T-cell (primary cell): ENCODE results near the gene CSF2. TPM values are rescaled to one million over a fixed set of nuclear protein-coding genes. Genes with fewer than 3 reads are reported as not detected.

Experiments used
- ATAC-seq, 4 experiments: fragments of 200-7000 bp in 3 of 4; fragments of 150-1000 bp in 1 of 4; cut with Tn5 transposase; replicated peaks in 1 of 4; 1 replicate in 3 of 4; 2 replicates in 1 of 4; pipeline ENCODE4 v1.10.0; 2021; ENCODE audit warnings: moderate library complexity in 3 of 4, mild to moderate bottlenecking in 2 of 4, moderate number of reproducible peaks in 1 of 4
- CTCF ChIA-PET, 2 donors: fragments of 300-600 bp; sonication (Branson Sonifier 250); formaldehyde crosslinking; loops; one replicate each; lab custom pipeline; 2022; ENCODE audit warnings: antibody characterized with exemption in 2 of 2; lab: Charles Lee
- POLR2A ChIA-PET, 2 donors: fragments of 300-600 bp; sonication (Branson Sonifier 250); formaldehyde crosslinking; loops; one replicate each; lab custom pipeline; 2022; ENCODE audit warnings: antibody characterized with exemption in 2 of 2; lab: Charles Lee
- DNase-seq, 35 experiments: peaks; one replicate each; pipeline versions ENCODE4 v3.0.0 to v3.0.0-alpha.2; 2013 to 2023
- H3K27ac ChIP-seq: one replicate; pipeline ENCODE4 v1.5.1; 2013; ENCODE audit warnings: low read length
- H3K27me3 ChIP-seq, 2 experiments: replicated peaks in 1 of 2; 1 replicate in 1 of 2; 2 replicates in 1 of 2; pipeline versions ENCODE4 v1.6.1 to v1.7.0; 2013; ENCODE audit warnings: low read length in 1 of 2, mixed read lengths in 1 of 2; ENCODE audit not compliant: control insufficient read depth in 2 of 2, insufficient read depth in 2 of 2; ENCODE audit errors: extremely low read depth in 1 of 2
- H3K36me3 ChIP-seq, 2 donors: 1 replicate in 1 of 2; 2 replicates in 1 of 2; pipeline versions ENCODE4 v1.6.1 to v1.7.0; 2013; ENCODE audit warnings: low read length in 1 of 2; ENCODE audit not compliant: control insufficient read depth in 2 of 2, insufficient read depth in 1 of 2; ENCODE audit errors: extremely low read depth in 1 of 2
- H3K4me1 ChIP-seq, 2 experiments: 1 replicate in 1 of 2; 2 replicates in 1 of 2; pipeline versions ENCODE4 v1.6.1 to v1.7.0; 2013; ENCODE audit warnings: low read length in 2 of 2, mixed read lengths in 1 of 2; ENCODE audit not compliant: insufficient read depth in 2 of 2, control insufficient read depth in 1 of 2; ENCODE audit errors: extremely low read depth in 1 of 2
- H3K4me3 ChIP-seq, 2 donors: 1 replicate in 1 of 2; 2 replicates in 1 of 2; pipeline versions ENCODE4 v1.5.1 to v1.7.0; 2013; ENCODE audit warnings: mild to moderate bottlenecking in 2 of 2, low read length in 1 of 2, moderate library complexity in 1 of 2; ENCODE audit not compliant: control insufficient read depth in 1 of 2; ENCODE audit errors: extremely low read depth in 1 of 2
- H3K9me3 ChIP-seq: 2 replicates; pipeline ENCODE4 v1.7.0; 2013
- H3K27ac Mint-ChIP-seq, 2 donors: one replicate each; pipeline ENCODE4 v1.8.0; 2020 to 2021; ENCODE audit warnings: mild to moderate bottlenecking in 2 of 2, mixed read lengths in 2 of 2
- H3K27me3 Mint-ChIP-seq, 2 donors: one replicate each; pipeline ENCODE4 v1.8.0; 2021 to 2022; ENCODE audit warnings: mixed read lengths in 2 of 2
- H3K36me3 Mint-ChIP-seq: one replicate; pipeline ENCODE4 v1.8.0; 2021; ENCODE audit warnings: mixed read lengths
- H3K4me1 Mint-ChIP-seq, 3 donors: one replicate each; pipeline ENCODE4 v1.8.0; 2020 to 2022; ENCODE audit warnings: mixed read lengths in 3 of 3, mild to moderate bottlenecking in 1 of 3
- H3K4me3 Mint-ChIP-seq, 3 donors: one replicate each; pipeline ENCODE4 v1.8.0; 2020 to 2022; ENCODE audit warnings: mild to moderate bottlenecking in 3 of 3, mixed read lengths in 3 of 3, moderate library complexity in 3 of 3
- H3K9me3 Mint-ChIP-seq, 3 donors: one replicate each; pipeline ENCODE4 v1.8.0; 2020 to 2022; ENCODE audit warnings: mixed read lengths in 3 of 3
- WGBS: methylation state at CpG from one replicate; pipeline ENCODE4 v1.1.5; 2013; ENCODE audit warnings: missing lambda C conversion rate; ENCODE audit not compliant: insufficient coverage; 5-methylcytosine and 5-hydroxymethylcytosine counted together
- total RNA-seq, 35 experiments: library from RNA in 6 of 35; stranded (reverse) in 6 of 35; fragments of 120-200 nt in 1 of 35; gene quantifications; one replicate each; pipeline versions ENCODE4 v1.2.1 to v1.2.4 and lab custom pipeline; 2013 to 2026

Gene CSF2
- total RNA-seq, 5 donors from 2014 or later (not counting 1 experiment from before 2014, with no cell fraction given), result 0.89 TPM; not detected in 4

DNA sequence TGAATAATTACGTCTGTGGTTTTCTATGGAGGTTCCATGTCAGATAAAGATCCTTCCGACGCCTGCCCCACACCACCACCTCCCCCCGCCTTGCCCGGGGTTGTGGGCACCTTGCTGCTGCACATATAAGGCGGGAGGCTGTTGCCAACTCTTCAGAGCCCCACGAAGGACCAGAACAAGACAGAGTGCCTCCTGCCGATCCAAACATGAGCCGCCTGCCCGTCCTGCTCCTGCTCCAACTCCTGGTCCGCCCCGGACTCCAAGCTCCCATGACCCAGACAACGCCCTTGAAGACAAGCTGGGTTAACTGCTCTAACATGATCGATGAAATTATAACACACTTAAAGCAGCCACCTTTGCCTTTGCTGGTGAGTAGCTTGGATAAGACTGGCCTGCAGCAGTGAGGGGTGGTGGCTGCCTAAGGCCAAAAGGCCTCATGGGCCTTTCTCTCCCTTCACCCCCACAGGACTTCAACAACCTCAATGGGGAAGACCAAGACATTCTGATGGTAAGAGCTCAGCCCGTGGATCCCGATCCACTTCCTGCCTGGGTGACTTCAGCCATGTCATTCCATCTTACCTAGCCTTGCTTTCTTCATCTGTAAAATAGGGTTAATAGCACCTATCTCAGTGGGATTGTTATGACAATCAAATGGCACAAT, 13.0 kb upstream of the CSF2 start, which contains the start of gene IL3:
Gene IL3 (plus strand): TSS at position 155 of the 661 bp plus-strand sequence. CDS start 52 bp downstream, at position 207.
- DNase-seq, result peak in 2 of 35 experiments; percentile 2 to 18
- Histone ChIP-seq H3K4me3 (no peak within 1 kb of the TSS), H3K27me3 (no peaks in the 10 kb centered on the region), H3K4me1 (peaks cover 0 to 54% of the 10 kb centered on the region in 2 experiments), H3K27ac (no peak within 1 kb of the TSS), H3K36me3 (no peaks in the 10 kb centered on the region), H3K9me3 (no peaks in the 10 kb centered on the region)
- ATAC-seq, result no peak
- ChIA-PET CTCF (interaction anchor here (0.8 to 3.2 kb wide), 6 partner anchors 11 to 471 kb away, joined by 3 to 33 read pairs (median 6); no protein-coding TSS in a partner anchor), POLR2A (no interaction called here)
- no peaks in the 10 kb centered on the region for H3K36me3 Mint-ChIP-seq
- WGBS, result 95% methylated on average over 6 of the region's 16 CpGs
- H3K9me3 Mint-ChIP-seq, result no peaks in the 10 kb centered on the region
- no peaks in the 10 kb centered on the region for H3K27me3 Mint-ChIP-seq
- H3K4me3 Mint-ChIP-seq, result no peak within 1 kb of the TSS
- H3K4me1 Mint-ChIP-seq, result peaks cover 26 to 58% (median 43%) of the 10 kb centered on the region in 3 donors
- no peak within 1 kb of the TSS for H3K27ac Mint-ChIP-seq

- H3K4me3 Mint-ChIP-seq, result no peak overlapping the region
These were observed 10.3 kb upstream of the CSF2 start for GRCh38 chr5:132063090-132063911.

DNA sequence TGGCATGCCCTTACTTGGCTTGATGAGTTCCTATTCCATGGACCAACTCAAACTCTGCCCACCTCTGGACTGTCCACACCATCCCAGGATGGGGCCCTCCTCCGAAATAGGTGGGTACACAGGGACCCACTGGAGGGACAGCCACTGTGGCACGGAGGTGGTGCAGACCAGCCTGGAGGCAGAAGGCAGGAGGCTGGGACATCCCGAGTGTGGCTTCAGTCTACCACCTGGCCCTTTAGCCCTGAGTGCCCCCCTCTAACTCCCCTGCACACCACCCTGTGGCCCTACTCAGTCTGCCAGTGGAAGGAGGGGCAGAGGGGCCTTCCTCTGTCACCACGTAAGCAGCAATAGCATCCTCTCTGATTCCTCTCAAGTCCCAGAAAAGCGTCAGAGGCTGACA, 9.4 kb upstream of the CSF2 start:
- no peak overlapping the region for H3K4me3 ChIP-seq
- H3K27me3 Mint-ChIP-seq, result no peaks in the 10 kb centered on the region
- POLR2A ChIA-PET, result no interaction called here

More at GRCh38 chr5:132063090-132063911, 10.3 kb upstream of the CSF2 start:
- Histone ChIP-seq H3K4me3 (no peak overlapping the region), H3K4me1 (peaks cover 0 to 31% of the 10 kb centered on the region in 2 experiments), H3K36me3 (no peaks in the 10 kb centered on the region), H3K9me3 (no peaks in the 10 kb centered on the region), H3K27ac (no peak overlapping the region), H3K27me3 (no peaks in the 10 kb centered on the region)
- Mint-ChIP-seq H3K9me3 (no peaks in the 10 kb centered on the region), H3K27me3 (no peaks in the 10 kb centered on the region), H3K27ac (peak overlapping the region in 1 of 2 donors; percentile 49), H3K4me1 (peaks cover 0 to 34% (median 21%) of the 10 kb centered on the region in 3 donors), H3K36me3 (no peaks in the 10 kb centered on the region)
- CTCF ChIA-PET, result interaction anchor here (0.8 to 3.2 kb wide), 18 partner anchors 8 to 476 kb away, joined by 3 to 33 read pairs (median 3); no protein-coding TSS in a partner anchor
- whole genome bisulfite sequencing, result 12% methylated on average over 6 of the region's 9 CpGs
- POLR2A ChIA-PET, result no interaction called here
- DNase-seq (peak; percentile 30 to 84 (median 68)), ATAC-seq (peak; percentile 44 to 73 (median 57))

GRCh38 chr5:132064738-132065331, 8.8 kb upstream of the CSF2 start:
- Mint-ChIP-seq H3K27ac (peak overlapping the region in 1 of 2 donors; percentile 46), H3K36me3 (no peaks in the 10 kb centered on the region), H3K4me3 (no peak overlapping the region), H3K27me3 (no peaks in the 10 kb centered on the region), H3K9me3 (no peaks in the 10 kb centered on the region), H3K4me1 (peaks cover 0 to 22% (median 10%) of the 10 kb centered on the region in 3 donors)
- DNase-seq (peak in 34 of 35 experiments; percentile 32 to 86 (median 65)), ATAC-seq (peak; percentile 59 to 74 (median 68))
- Histone ChIP-seq H3K9me3 (no peaks in the 10 kb centered on the region), H3K27me3 (no peaks in the 10 kb centered on the region), H3K4me1 (peaks cover 0 to 18% of the 10 kb centered on the region in 2 experiments), H3K27ac (no peak overlapping the region), H3K4me3 (no peak overlapping the region), H3K36me3 (no peaks in the 10 kb centered on the region)
- 89% methylated on average over 8 of the region's 11 CpGs for WGBS
- POLR2A ChIA-PET, result interaction anchor here in 1 of 2 donors (0.7 kb wide), 1 partner anchor 842 kb away, joined by 3 read pairs; no protein-coding TSS in a partner anchor
- CTCF ChIA-PET, result interaction anchor here (0.5 to 1.4 kb wide), 6 partner anchors 20 to 276 kb away, joined by 4 to 9 read pairs (median 4); no protein-coding TSS in a partner anchor

More for the DNA sequence above, 9.4 kb upstream of the CSF2 start:
- H3K36me3 Mint-ChIP-seq, result no peaks in the 10 kb centered on the region
- H3K4me1 Mint-ChIP-seq, result peaks cover 0 to 29% (median 17%) of the 10 kb centered on the region in 3 donors
- Histone ChIP-seq H3K36me3 (no peaks in the 10 kb centered on the region), H3K4me1 (peaks cover 0 to 25% of the 10 kb centered on the region in 2 experiments), H3K9me3 (no peaks in the 10 kb centered on the region), H3K27me3 (no peaks in the 10 kb centered on the region), H3K27ac (no peak overlapping the region)
- 83% methylated on average over 3 of the region's 5 CpGs for WGBS
- H3K9me3 Mint-ChIP-seq, result no peaks in the 10 kb centered on the region
- no peak for ATAC-seq
- no peak for DNase-seq
- H3K27ac Mint-ChIP-seq, result no peak overlapping the region
- CTCF ChIA-PET, result interaction anchor here (1.0 to 1.4 kb wide), 5 partner anchors 20 to 334 kb away, joined by 3 to 6 read pairs (median 4); no protein-coding TSS in a partner anchor
- H3K4me3 Mint-ChIP-seq, result no peak overlapping the region

- no peaks in the 10 kb centered on the region for H3K36me3 ChIP-seq
- peaks cover 0 to 17% of the 10 kb centered on the region in 2 experiments for H3K4me1 ChIP-seq
- H3K4me3 ChIP-seq, result no peak overlapping the region
- WGBS, result no CpG with 5 or more reads among the region's 4 CpGs
- ChIA-PET POLR2A (interaction anchor here in 1 of 2 donors (0.7 kb wide), 1 partner anchor 843 kb away, joined by 3 read pairs; no protein-coding TSS in a partner anchor), CTCF (interaction anchor here (0.5 to 1.4 kb wide), 7 partner anchors 19 to 277 kb away, joined by 3 to 9 read pairs (median 4); no protein-coding TSS in a partner anchor)
- H3K27ac ChIP-seq, result no peak overlapping the region
- H3K36me3 Mint-ChIP-seq, result no peaks in the 10 kb centered on the region
- H3K27me3 ChIP-seq, result no peaks in the 10 kb centered on the region
- H3K9me3 Mint-ChIP-seq, result no peaks in the 10 kb centered on the region
- no peak overlapping the region for H3K4me3 Mint-ChIP-seq
- H3K4me1 Mint-ChIP-seq, result peaks cover 0 to 20% (median 10%) of the 10 kb centered on the region in 3 donors
- H3K27me3 Mint-ChIP-seq, result no peaks in the 10 kb centered on the region
- H3K9me3 ChIP-seq, result no peaks in the 10 kb centered on the region
- ATAC-seq, result peak in 2 of 4 experiments; percentile 36 to 39
- peak overlapping the region in 1 of 2 donors; percentile 61 for H3K27ac Mint-ChIP-seq
- DNase-seq, result peak in 24 of 35 experiments; percentile 10 to 68 (median 28)
These were observed 8.1 kb upstream of the CSF2 start for GRCh38 chr5:132065351-132065937.
